Measurements from ENCODE around the gene SARNP. TPM values are rescaled to one million over a fixed set of nuclear protein-coding genes. Genes with fewer than 3 reads are reported as not detected.

Gene SARNP
- total RNA-seq, 1 experiment from 2014 or later, result 73.8 TPM

- no TSS peak for BruUV-seq (replicated peaks)
- TF ChIP-seq CTCF (IDR thresholded peaks at IDR 0.05; ENCODE audit: unreplicated experiment), result no peak
Observed at GRCh38 chr12:55721601-55722213, 95.8 kb downstream of the SARNP start.

GRCh38 chr12:55720894-55721444, 96.6 kb downstream of the SARNP start:
- Mint-ChIP-seq H3K4me3 (ENCODE audit: low read depth, unreplicated experiment) (peak overlapping the region; percentile 28), H3K4me1 (ENCODE audit: low read depth, unreplicated experiment) (peaks cover 73% of the 10 kb centered on the region), H3K27ac (ENCODE audit: unreplicated experiment) (no peak overlapping the region), H3K9me3 (ENCODE audit: low read depth, unreplicated experiment) (no peaks in the 10 kb centered on the region), H3K36me3 (ENCODE audit: insufficient read depth, unreplicated experiment) (peaks cover 67% of the 10 kb centered on the region), H3K27me3 (ENCODE audit: unreplicated experiment) (no peaks in the 10 kb centered on the region)
- TF ChIP-seq CTCF (IDR thresholded peaks at IDR 0.05; ENCODE audit: unreplicated experiment), result peak; percentile 77
- CTCF ChIA-PET, result interaction anchor here (0.5 to 3.0 kb wide), 16 partner anchors 9 to 532 kb away, joined by 3 to 76 read pairs (median 4); partner anchors contain the start of genes CD63, ITGA7, RAB5B and RNF41
- BruUV-seq (replicated peaks), result no TSS peak
- intact Hi-C loops (cut with micrococcal nuclease; ENCODE audit: unreplicated experiment), result loop anchor here (1.0 to 2.0 kb wide), 3 partner anchors 40 to 532 kb away; a partner anchor contains a TSS
- DNase-seq, result peak; percentile 88

More at GRCh38 chr12:55721601-55722213, 95.8 kb downstream of the SARNP start:
- Mint-ChIP-seq H3K27ac (ENCODE audit: unreplicated experiment) (no peak overlapping the region), H3K4me1 (ENCODE audit: low read depth, unreplicated experiment) (peaks cover 71% of the 10 kb centered on the region), H3K36me3 (ENCODE audit: insufficient read depth, unreplicated experiment) (peaks cover 67% of the 10 kb centered on the region), H3K4me3 (ENCODE audit: low read depth, unreplicated experiment) (no peak overlapping the region), H3K9me3 (ENCODE audit: low read depth, unreplicated experiment) (no peaks in the 10 kb centered on the region), H3K27me3 (ENCODE audit: unreplicated experiment) (no peaks in the 10 kb centered on the region)
- no peak for DNase-seq
- CTCF ChIA-PET, result interaction anchor here (1.0 to 3.0 kb wide), 11 partner anchors 8 to 533 kb away, joined by 3 to 76 read pairs (median 8); partner anchors contain the start of genes CD63, ITGA7 and RNF41
- intact Hi-C loops (cut with micrococcal nuclease; ENCODE audit: unreplicated experiment), result loop anchor here (1.0 to 2.0 kb wide), 2 partner anchors 62 to 533 kb away; no protein-coding TSS in a partner anchor

GRCh38 chr12:55720071-55720564, 97.4 kb downstream of the SARNP start, which contains the start of gene RDH5:
RDH5 (plus strand) TSS chr12:55720393; CDS start chr12:55721185, 792 bp downstream.
- H3K36me3 Mint-ChIP-seq (ENCODE audit: insufficient read depth, unreplicated experiment), result peaks cover 67% of the 10 kb centered on the region
- intact Hi-C loops (cut with micrococcal nuclease; ENCODE audit: unreplicated experiment), result loop anchor here (1.0 to 2.0 kb wide), 2 partner anchors 39 to 531 kb away; a partner anchor contains a TSS
- peaks cover 73% of the 10 kb centered on the region for H3K4me1 Mint-ChIP-seq (ENCODE audit: low read depth, unreplicated experiment)
- H3K27me3 Mint-ChIP-seq (ENCODE audit: unreplicated experiment), result no peaks in the 10 kb centered on the region
- H3K4me3 Mint-ChIP-seq (ENCODE audit: low read depth, unreplicated experiment), result peak within 1 kb of the TSS; percentile 28
- no peak within 1 kb of the TSS for H3K27ac Mint-ChIP-seq (ENCODE audit: unreplicated experiment)
- DNase-seq, result peak; percentile 64
- no peaks in the 10 kb centered on the region for H3K9me3 Mint-ChIP-seq (ENCODE audit: low read depth, unreplicated experiment)
- no peak for TF ChIP-seq CTCF (IDR thresholded peaks at IDR 0.05; ENCODE audit: unreplicated experiment)
- no TSS peak for BruUV-seq (replicated peaks)
- CTCF ChIA-PET, result interaction anchor here (0.6 to 3.0 kb wide), 11 partner anchors 10 to 254 kb away, joined by 3 to 76 read pairs (median 8); partner anchors contain the start of genes CD63, ITGA7 and RAB5B

GRCh38 chr12:55719371-55719770, 98.2 kb downstream of the SARNP start:
- H3K4me1 Mint-ChIP-seq (ENCODE audit: low read depth, unreplicated experiment), result peaks cover 66% of the 10 kb centered on the region
- peaks cover 61% of the 10 kb centered on the region for H3K36me3 Mint-ChIP-seq (ENCODE audit: insufficient read depth, unreplicated experiment)
- intact Hi-C loops (cut with micrococcal nuclease; ENCODE audit: unreplicated experiment), result no loop called here
- BruUV-seq (replicated peaks), result no TSS peak
- H3K9me3 Mint-ChIP-seq (ENCODE audit: low read depth, unreplicated experiment), result no peaks in the 10 kb centered on the region
- DNase-seq, result no peak
- no peak for TF ChIP-seq CTCF (IDR thresholded peaks at IDR 0.05; ENCODE audit: unreplicated experiment)
- no peak overlapping the region for H3K27ac Mint-ChIP-seq (ENCODE audit: unreplicated experiment)
- H3K4me3 Mint-ChIP-seq (ENCODE audit: low read depth, unreplicated experiment), result no peak overlapping the region
- H3K27me3 Mint-ChIP-seq (ENCODE audit: unreplicated experiment), result no peaks in the 10 kb centered on the region
- CTCF ChIA-PET, result interaction anchor here (2.2 to 3.0 kb wide), 5 partner anchors 10 to 73 kb away, joined by 8 to 76 read pairs (median 14); partner anchors contain the start of genes CD63 and ITGA7

Measured in Calu3 (cell line).